A549 (cell line): ENCODE results near the gene SEC31A. TPM values are rescaled to one million over a fixed set of nuclear protein-coding genes. Genes with fewer than 3 reads are reported as not detected.

Experiments used
- ATAC-seq, 2 experiments: fragments of 200-7000 bp in 1 of 2; fragments of >200 bp in 1 of 2; cut with Nextera tagmentation in 1 of 2; cut with Tn5 transposase in 1 of 2; 3 replicates each; pipeline versions ENCODE4 v1.8.0 to v1.9.1; 2018 to 2020; ENCODE audit warnings: mild to moderate bottlenecking in 1 of 2, moderate library complexity in 1 of 2
- CTCF ChIA-PET: fragments of 300-600 bp; sonication (Branson Sonifier 250); formaldehyde crosslinking; extraction: SDS; loops from one replicate; lab custom pipeline; 2021; ENCODE audit warnings: antibody characterized with exemption, inconsistent platforms; lab: Yijun Ruan, JAX
- POLR2A ChIA-PET: fragments of 350-600 bp; formaldehyde crosslinking; extraction: SDS; loops from one replicate; lab custom pipeline; 2021; ENCODE audit warnings: antibody characterized with exemption, inconsistent platforms; lab: Yijun Ruan, JAX
- DNase-seq, 2 experiments: peaks; one replicate each; pipeline versions ENCODE4 v3.0.0 to v3.0.0-alpha.2; 2011 to 2016; ENCODE audit warnings: low read depth in 1 of 2, low spot score in 1 of 2
- FAIRE-seq: peaks from 2 replicates; lab custom pipeline; 2011; peaks lifted over from hg19 to GRCh38; lab: Jason Lieb, UNC
- H3K27ac ChIP-seq, 2 experiments: fragments of >200 bp; sonication (Bioruptor Twin); formaldehyde crosslinking; 3 replicates each; pipeline ENCODE4 v1.5.1; 2016 to 2017
- H3K4me1 ChIP-seq: fragments of >200 bp; sonication (Bioruptor Twin); formaldehyde crosslinking; 3 replicates; pipeline ENCODE4 v1.6.1; 2016
- H3K4me2 ChIP-seq: fragments of >200 bp; sonication (Bioruptor Twin); formaldehyde crosslinking; 3 replicates; pipeline ENCODE4 v1.6.1; 2016
- H3K4me3 ChIP-seq: fragments of >200 bp; sonication (Bioruptor Twin); formaldehyde crosslinking; 3 replicates; pipeline ENCODE4 v1.5.1; 2016
- H3K9me3 ChIP-seq: fragments of >200 bp; sonication (Bioruptor Twin); formaldehyde crosslinking; 3 replicates; pipeline ENCODE4 v1.6.1; 2016
- ATOH8 ChIP-seq: fragments of 250-450 bp; sonication (Bioruptor Pico); IDR thresholded peaks from 2 replicates; pipeline ENCODE4 v1.5.0; 2020; ENCODE audit warnings: low read depth, mild to moderate bottlenecking, moderate library complexity
- CHD2 ChIP-seq: fragments of 150-350 bp; IDR thresholded peaks from 2 replicates; pipeline ENCODE4 v1.6.1; 2014; ENCODE audit warnings: low read length; ENCODE audit not compliant: partially characterized antibody
- CTCF ChIP-seq: fragments of >200 bp; sonication (Bioruptor Twin); formaldehyde crosslinking; IDR thresholded peaks from 3 replicates; pipeline ENCODE4 v1.5.1; 2016
- FOSB ChIP-seq: fragments of 250-450 bp; sonication (Bioruptor Pico); IDR thresholded peaks from 2 replicates; pipeline ENCODE4 v1.5.0; 2020; ENCODE audit warnings: mild to moderate bottlenecking, moderate library complexity
- FOSL2 ChIP-seq, 2 experiments: fragments of 450-650 bp in 1 of 2; fragments of >200 bp in 1 of 2; sonication (Bioruptor Twin) in 1 of 2; formaldehyde crosslinking; IDR thresholded peaks; 2 replicates each; pipeline versions ENCODE4 v1.5.0 to v1.6.1; 2016 to 2020; ENCODE audit warnings: mild to moderate bottlenecking in 1 of 2, moderate library complexity in 1 of 2
- HES2 ChIP-seq: fragments of >200 bp; sonication (Bioruptor Twin); formaldehyde crosslinking; IDR thresholded peaks from 2 replicates; pipeline ENCODE4 v1.6.1; 2016
- HEYL ChIP-seq: fragments of 250-450 bp; sonication (Bioruptor Pico); IDR thresholded peaks from 2 replicates; pipeline ENCODE4 v1.8.0; 2021; ENCODE audit warnings: mild to moderate bottlenecking, moderate library complexity
- HOXA7 ChIP-seq: fragments of 250-450 bp; sonication (Bioruptor Pico); IDR thresholded peaks from 2 replicates; pipeline ENCODE4 v1.5.0; 2020; ENCODE audit warnings: mild to moderate bottlenecking, moderate library complexity
- JUNB ChIP-seq: fragments of >200 bp; sonication (Bioruptor Twin); formaldehyde crosslinking; IDR thresholded peaks from 2 replicates; pipeline ENCODE4 v1.6.1; 2016
- KDM5A ChIP-seq: fragments of 200-600 bp; sonication (generic); IDR thresholded peaks from 2 replicates; pipeline ENCODE4 v1.6.1; 2016; ENCODE audit warnings: antibody characterized with exemption, mild to moderate bottlenecking
- MAFK ChIP-seq: fragments of 450-650 bp; IDR thresholded peaks from 2 replicates; pipeline ENCODE4 v1.6.1; 2014; ENCODE audit not compliant: partially characterized antibody
- MAX ChIP-seq: IDR thresholded peaks from 2 replicates; pipeline ENCODE4 v1.6.1; 2012
- MAZ ChIP-seq: fragments of 150-350 bp; IDR thresholded peaks from 2 replicates; pipeline ENCODE4 v1.6.1; 2014; ENCODE audit warnings: antibody characterized with exemption, low read depth, low read length, borderline replicate concordance
- NR3C1 ChIP-seq: fragments of >200 bp; sonication (Bioruptor Twin); formaldehyde crosslinking; IDR thresholded peaks from 3 replicates; pipeline ENCODE4 v1.6.1; 2017
- PHF8 ChIP-seq: fragments of 200-600 bp; sonication (generic); IDR thresholded peaks from 2 replicates; pipeline ENCODE4 v1.6.1; 2016; ENCODE audit warnings: low read depth, mild to moderate bottlenecking, antibody characterized with exemption, moderate library complexity, borderline replicate concordance
- POLR2A ChIP-seq: IDR thresholded peaks from 2 replicates; pipeline ENCODE4 v1.6.1; 2012; ENCODE audit warnings: mild to moderate bottlenecking, low read length
- POLR2AphosphoS2 ChIP-seq: conservative IDR thresholded peaks from 2 replicates; pipeline ENCODE4 v1.6.1; 2012; ENCODE audit warnings: low read length, improper control_type of control experiment, inconsistent platforms
- RARB ChIP-seq: fragments of 250-450 bp; sonication (Bioruptor Pico); IDR thresholded peaks from 2 replicates; pipeline ENCODE4 v1.8.0; 2021; ENCODE audit warnings: mild to moderate bottlenecking, moderate library complexity
- REST ChIP-seq: fragments of 200-600 bp; sonication (generic); IDR thresholded peaks from 2 replicates; pipeline ENCODE4 v1.6.1; 2016; ENCODE audit warnings: antibody characterized with exemption, mild to moderate bottlenecking, moderate library complexity
- RNF2 ChIP-seq: fragments of 200-600 bp; sonication (generic); IDR thresholded peaks from 2 replicates; pipeline ENCODE4 v1.6.1; 2016; ENCODE audit warnings: low read depth, mild to moderate bottlenecking, antibody characterized with exemption, moderate library complexity, borderline replicate concordance
- SMC3 ChIP-seq: fragments of >200 bp; sonication (Bioruptor Twin); formaldehyde crosslinking; IDR thresholded peaks from 3 replicates; pipeline ENCODE4 v1.6.1; 2018; ENCODE audit warnings: inconsistent platforms
- TP53 ChIP-seq: fragments of 250-450 bp; sonication (Bioruptor Pico); IDR thresholded peaks from 2 replicates; pipeline ENCODE4 v1.5.0; 2021; ENCODE audit warnings: mild to moderate bottlenecking, moderate library complexity
- ZFP36 ChIP-seq: fragments of 450-650 bp; IDR thresholded peaks from 2 replicates; pipeline ENCODE4 v1.6.1; 2014; ENCODE audit warnings: borderline replicate concordance; ENCODE audit not compliant: partially characterized antibody
- ZNF302 ChIP-seq: fragments of 250-450 bp; sonication (Bioruptor Pico); IDR thresholded peaks from 2 replicates; pipeline ENCODE4 v1.9.0; 2021; ENCODE audit warnings: inconsistent platforms, mild to moderate bottlenecking, moderate library complexity
- WGBS: methylation state at CpG from one replicate; pipeline ENCODE4 v1.1.6; 2017; ENCODE audit errors: missing lambda C conversion rate; 5-methylcytosine and 5-hydroxymethylcytosine counted together
- polyA plus RNA-seq, 4 experiments: library from polyadenylated mRNA; depleted of rRNA in 3 of 4; stranded (reverse); fragments of >200 nt; fragmentation: RNase III in 1 of 4; extraction: RNeasy Plus Mini Kit Qiagen cat#74134 plus additional on column Dnase treatment in 1 of 4; gene quantifications; 2 replicates in 3 of 4; 3 replicates in 1 of 4; pipeline ENCODE4 v1.2.3, GENCODE V29; 2011 to 2017

The SEC31A gene
- polyA plus RNA-seq, 2 of the 4 experiments (the other 2 are of a cell fraction) = 67.8 to 127 TPM

- Histone ChIP-seq H3K4me3 (no peak overlapping the region), H3K9me3 (no peaks in the 10 kb centered on the region), H3K4me1 (no peaks in the 10 kb centered on the region), H3K27ac (no peak overlapping the region), H3K4me2 (no peak overlapping the region)
- TF ChIP-seq NR3C1 = no peak
- TF ChIP-seq MAX = no peak
- no peak for TF ChIP-seq ATOH8
- TF ChIP-seq FOSB (CRISPR knock-in tag) = no peak
- no peak for DNase-seq
- ChIA-PET CTCF (no interaction called here), POLR2A (no interaction called here)
- ATAC-seq = no peak
- no peak for FAIRE-seq
- 45% methylated on average over 1 of the region's 1 CpG for WGBS
These were observed 79.6 kb downstream of the SEC31A start for GRCh38 chr4:82811392-82811791.

- H3K27ac ChIP-seq = no peak overlapping the region
- TF ChIP-seq PHF8 = no peak
- TF ChIP-seq POLR2AphosphoS2 = no peak
- TF ChIP-seq SMC3 = no peak
- TF ChIP-seq FOSL2 (IDR thresholded peaks at IDR 0.05) = no peak
- no peak for TF ChIP-seq FOSL2 (CRISPR knock-in tag; IDR thresholded peaks at IDR 0.05)
- no peak for TF ChIP-seq RNF2
- TF ChIP-seq CHD2 = no peak
- no peak for TF ChIP-seq HEYL (CRISPR knock-in tag)
- TF ChIP-seq ZNF302 (CRISPR knock-in tag) = no peak
- no peak for TF ChIP-seq MAZ
- TF ChIP-seq TP53 (CRISPR knock-in tag) = no peak
- TF ChIP-seq CTCF = no peak
- no peak for TF ChIP-seq ZFP36
- TF ChIP-seq HOXA7 (CRISPR knock-in tag) = no peak
- TF ChIP-seq JUNB = no peak
- TF ChIP-seq HES2 = no peak
- no peak for TF ChIP-seq KDM5A
- no peak for TF ChIP-seq MAFK
- TF ChIP-seq RARB (CRISPR knock-in tag) = no peak
- TF ChIP-seq POLR2A = no peak
- TF ChIP-seq REST = no peak
- TF ChIP-seq, all 56 proteins: peak for 0
- no peak overlapping the region for H3K4me2 ChIP-seq
- ATAC-seq = no peak; a peak in 1 of 6 replicates
- no peaks in the 10 kb centered on the region for H3K9me3 ChIP-seq
- POLR2A ChIA-PET = no interaction called here
- DNase-seq = no peak
- FAIRE-seq = no peak
- no peak overlapping the region for H3K4me3 ChIP-seq
- WGBS = 58% methylated on average over 4 of the region's 4 CpGs
- H3K4me1 ChIP-seq = no peaks in the 10 kb centered on the region
- CTCF ChIA-PET = no interaction called here
These were observed 80.8 kb downstream of the SEC31A start for GRCh38 chr4:82810176-82810575.
